ENCODE results near the gene RUFY1. TPM values are rescaled to one million over a fixed set of nuclear protein-coding genes. Genes with fewer than 3 reads are reported as not detected.

The RUFY1 gene
- 32.3 to 34.0 TPM (median 32.7 TPM) in 3 replicates for total RNA-seq (2021)
- percentile 73 among the genes with signal in this experiment for Bru-seq, nascent RNA
- long read RNA-seq, experiment 1, transcript RUFY1-204 (17 exons, 2,642 nt), result minor isoform, 17 of 150 reads
- long read RNA-seq, experiment 1, transcript RUFY1-202 (18 exons, 2,454 nt), result minor isoform, 5 of 150 reads
- long read RNA-seq, experiment 1, transcript RUFY1-201 (18 exons, 2,646 nt), result major isoform, 63 of 150 reads
- long read RNA-seq, experiment 1, partial matches to known transcripts, result 16 of 150 reads
- long read RNA-seq, experiment 1, other reads (novel, unspliced or antisense), result 49 of 150 reads
- long read RNA-seq, experiment 2, partial matches to known transcripts, result 6 of 28 reads
- long read RNA-seq, experiment 2, other reads (novel, unspliced or antisense), result 16 of 28 reads
- long read RNA-seq, experiment 3, transcript RUFY1-204 (17 exons, 2,642 nt), result major isoform, 5 of 19 reads
- long read RNA-seq, experiment 3, partial matches to known transcripts, result 3 of 19 reads
- long read RNA-seq, experiment 3, other reads (novel, unspliced or antisense), result 7 of 19 reads

DNA sequence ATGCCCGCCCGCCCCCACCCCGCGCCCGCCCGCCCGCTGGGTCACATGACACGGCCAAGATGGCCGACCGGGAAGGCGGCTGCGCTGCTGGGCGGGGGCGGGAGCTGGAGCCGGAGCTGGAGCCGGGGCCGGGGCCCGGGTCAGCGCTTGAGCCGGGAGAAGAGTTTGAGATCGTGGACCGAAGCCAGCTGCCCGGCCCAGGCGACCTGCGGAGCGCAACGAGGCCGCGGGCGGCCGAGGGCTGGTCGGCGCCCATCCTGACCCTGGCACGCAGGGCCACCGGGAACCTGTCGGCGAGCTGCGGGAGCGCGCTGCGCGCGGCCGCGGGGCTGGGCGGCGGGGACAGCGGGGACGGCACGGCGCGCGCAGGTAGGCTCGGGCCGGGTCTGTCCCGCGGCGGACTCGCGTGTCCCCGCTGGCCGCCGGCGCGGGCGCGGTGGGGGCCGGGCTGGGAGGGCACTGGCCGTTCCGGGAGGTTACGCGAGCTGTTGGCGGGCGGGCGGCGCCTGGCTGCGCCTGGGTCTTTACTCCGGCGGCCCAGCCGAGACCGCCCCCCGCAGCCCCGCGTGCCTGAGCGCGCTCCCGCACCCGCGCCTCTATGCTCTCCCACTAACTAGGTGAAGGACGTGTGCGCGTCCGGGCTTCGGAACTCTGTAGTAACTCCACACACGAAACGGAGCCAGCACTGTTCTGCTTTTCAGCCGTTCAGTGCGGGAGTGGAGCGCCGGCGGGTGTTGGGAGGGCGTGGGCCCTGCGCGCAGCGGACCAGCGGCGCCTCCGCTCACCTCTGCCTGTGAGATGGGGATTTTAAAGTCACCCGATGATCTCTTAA is at the start of gene RUFY1:
RUFY1 (plus strand) TSS at position 44 of the 832 bp plus-strand sequence; CDS start at position 60, 16 bp downstream.
- peak; percentile 72 for DNase-seq (ENCODE audit: low spot score)
- peaks cover 3% of the 10 kb centered on the region; the same call in 1 of the 2 replicates for H3K36me3 Mint-ChIP-seq
- peak within 1 kb of the TSS; percentile 97 for H3K4me3 Mint-ChIP-seq
- CTCF ChIA-PET, result interaction anchor here (1.0 to 1.8 kb wide), 3 partner anchors 8 to 73 kb away, joined by 3 to 11 read pairs (median 4); partner anchors contain the start of gene HNRNPH1
- POLR2A ChIA-PET, result interaction anchor here (0.6 to 1.2 kb wide), 5 partner anchors 9 to 182 kb away, joined by 3 to 30 read pairs (median 5); partner anchors contain the start of gene HNRNPH1
- H3K27me3 Mint-ChIP-seq (ENCODE audit: low read depth), result no peaks in the 10 kb centered on the region
- peak; percentile 72 for ATAC-seq
- peak within 1 kb of the TSS; percentile 95 for H3K27ac Mint-ChIP-seq
- peaks cover 29% of the 10 kb centered on the region for H3K4me1 Mint-ChIP-seq
- no peaks in the 10 kb centered on the region for H3K9me3 Mint-ChIP-seq
- TF ChIP-seq, protein P1, sequence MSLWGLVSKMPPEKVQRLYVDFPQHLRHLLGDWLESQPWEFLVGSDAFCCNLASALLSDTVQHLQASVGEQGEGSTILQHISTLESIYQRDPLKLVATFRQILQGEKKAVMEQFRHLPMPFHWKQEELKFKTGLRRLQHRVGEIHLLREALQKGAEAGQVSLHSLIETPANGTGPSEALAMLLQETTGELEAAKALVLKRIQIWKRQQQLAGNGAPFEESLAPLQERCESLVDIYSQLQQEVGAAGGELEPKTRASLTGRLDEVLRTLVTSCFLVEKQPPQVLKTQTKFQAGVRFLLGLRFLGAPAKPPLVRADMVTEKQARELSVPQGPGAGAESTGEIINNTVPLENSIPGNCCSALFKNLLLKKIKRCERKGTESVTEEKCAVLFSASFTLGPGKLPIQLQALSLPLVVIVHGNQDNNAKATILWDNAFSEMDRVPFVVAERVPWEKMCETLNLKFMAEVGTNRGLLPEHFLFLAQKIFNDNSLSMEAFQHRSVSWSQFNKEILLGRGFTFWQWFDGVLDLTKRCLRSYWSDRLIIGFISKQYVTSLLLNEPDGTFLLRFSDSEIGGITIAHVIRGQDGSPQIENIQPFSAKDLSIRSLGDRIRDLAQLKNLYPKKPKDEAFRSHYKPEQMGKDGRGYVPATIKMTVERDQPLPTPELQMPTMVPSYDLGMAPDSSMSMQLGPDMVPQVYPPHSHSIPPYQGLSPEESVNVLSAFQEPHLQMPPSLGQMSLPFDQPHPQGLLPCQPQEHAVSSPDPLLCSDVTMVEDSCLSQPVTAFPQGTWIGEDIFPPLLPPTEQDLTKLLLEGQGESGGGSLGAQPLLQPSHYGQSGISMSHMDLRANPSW (CRISPR knock-in tag; conservative IDR thresholded peaks at IDR 0.05; ENCODE audit: low read depth), result no peak
- TF ChIP-seq USF2 (CRISPR knock-in tag; IDR thresholded peaks at IDR 0.05) (peak; percentile 89), JAZF1 (CRISPR knock-in tag; IDR thresholded peaks at IDR 0.05) (no peak), ZNF416 (CRISPR knock-in tag; IDR thresholded peaks at IDR 0.05) (no peak; the same call in 1 of the 2 replicates), EMX1 (CRISPR knock-in tag; IDR thresholded peaks at IDR 0.05) (peak; percentile 78; the same call in 1 of the 2 replicates), FOXK1 (CRISPR knock-in tag; IDR thresholded peaks at IDR 0.05) (no peak; the same call in 1 of the 2 replicates), ZNF317 (CRISPR knock-in tag; IDR thresholded peaks at IDR 0.05; ENCODE audit: borderline replicate concordance, low read depth) (no peak), ATF2 (CRISPR knock-in tag; IDR thresholded peaks at IDR 0.05; ENCODE audit: borderline replicate concordance, low read depth) (no peak), KAT7 (CRISPR knock-in tag; IDR thresholded peaks at IDR 0.05; ENCODE audit: borderline replicate concordance) (peak; percentile 32; the same call in 1 of the 2 replicates), GRHL2 (CRISPR knock-in tag; IDR thresholded peaks at IDR 0.05; ENCODE audit: insufficient replicate concordance, severe bottlenecking) (no peak), AFF4 (CRISPR knock-in tag; IDR thresholded peaks at IDR 0.05; ENCODE audit: borderline replicate concordance) (no peak), TEAD1 (CRISPR knock-in tag; IDR thresholded peaks at IDR 0.05) (peak; percentile 32; the same call in 1 of the 2 replicates), IRF2 (CRISPR knock-in tag; IDR thresholded peaks at IDR 0.05; ENCODE audit: borderline replicate concordance, low read depth) (no peak), SMAD4 (CRISPR knock-in tag; IDR thresholded peaks at IDR 0.05) (no peak), OVOL2 (CRISPR knock-in tag; IDR thresholded peaks at IDR 0.05; ENCODE audit: borderline replicate concordance) (no peak; the same call in 1 of the 2 replicates), ETV6 (CRISPR knock-in tag; IDR thresholded peaks at IDR 0.05) (no peak)
- TF ChIP-seq, protein P2, sequence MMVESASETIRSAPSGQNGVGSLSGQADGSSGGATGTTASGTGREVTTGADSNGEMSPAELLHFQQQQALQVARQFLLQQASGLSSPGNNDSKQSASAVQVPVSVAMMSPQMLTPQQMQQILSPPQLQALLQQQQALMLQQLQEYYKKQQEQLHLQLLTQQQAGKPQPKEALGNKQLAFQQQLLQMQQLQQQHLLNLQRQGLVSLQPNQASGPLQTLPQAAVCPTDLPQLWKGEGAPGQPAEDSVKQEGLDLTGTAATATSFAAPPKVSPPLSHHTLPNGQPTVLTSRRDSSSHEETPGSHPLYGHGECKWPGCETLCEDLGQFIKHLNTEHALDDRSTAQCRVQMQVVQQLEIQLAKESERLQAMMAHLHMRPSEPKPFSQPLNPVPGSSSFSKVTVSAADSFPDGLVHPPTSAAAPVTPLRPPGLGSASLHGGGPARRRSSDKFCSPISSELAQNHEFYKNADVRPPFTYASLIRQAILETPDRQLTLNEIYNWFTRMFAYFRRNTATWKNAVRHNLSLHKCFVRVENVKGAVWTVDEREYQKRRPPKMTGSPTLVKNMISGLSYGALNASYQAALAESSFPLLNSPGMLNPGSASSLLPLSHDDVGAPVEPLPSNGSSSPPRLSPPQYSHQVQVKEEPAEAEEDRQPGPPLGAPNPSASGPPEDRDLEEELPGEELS (CRISPR knock-in tag; IDR thresholded peaks at IDR 0.05), result no peak
- TF ChIP-seq, protein P3, sequence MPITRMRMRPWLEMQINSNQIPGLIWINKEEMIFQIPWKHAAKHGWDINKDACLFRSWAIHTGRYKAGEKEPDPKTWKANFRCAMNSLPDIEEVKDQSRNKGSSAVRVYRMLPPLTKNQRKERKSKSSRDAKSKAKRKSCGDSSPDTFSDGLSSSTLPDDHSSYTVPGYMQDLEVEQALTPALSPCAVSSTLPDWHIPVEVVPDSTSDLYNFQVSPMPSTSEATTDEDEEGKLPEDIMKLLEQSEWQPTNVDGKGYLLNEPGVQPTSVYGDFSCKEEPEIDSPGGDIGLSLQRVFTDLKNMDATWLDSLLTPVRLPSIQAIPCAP (CRISPR knock-in tag; IDR thresholded peaks at IDR 0.05), result 0 out of 2 replicates have a peak, but pooled peaks have one; percentile 17
- TF ChIP-seq, protein P4, sequence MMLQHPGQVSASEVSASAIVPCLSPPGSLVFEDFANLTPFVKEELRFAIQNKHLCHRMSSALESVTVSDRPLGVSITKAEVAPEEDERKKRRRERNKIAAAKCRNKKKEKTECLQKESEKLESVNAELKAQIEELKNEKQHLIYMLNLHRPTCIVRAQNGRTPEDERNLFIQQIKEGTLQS (CRISPR knock-in tag; conservative IDR thresholded peaks at IDR 0.05), result no peak
- TF ChIP-seq, protein P5, sequence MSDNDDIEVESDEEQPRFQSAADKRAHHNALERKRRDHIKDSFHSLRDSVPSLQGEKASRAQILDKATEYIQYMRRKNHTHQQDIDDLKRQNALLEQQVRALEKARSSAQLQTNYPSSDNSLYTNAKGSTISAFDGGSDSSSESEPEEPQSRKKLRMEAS (CRISPR knock-in tag; IDR thresholded peaks at IDR 0.05), result peak; percentile 60
